ENCODE measurements around the gene GLB1L2.

Gene GLB1L2

DNA sequence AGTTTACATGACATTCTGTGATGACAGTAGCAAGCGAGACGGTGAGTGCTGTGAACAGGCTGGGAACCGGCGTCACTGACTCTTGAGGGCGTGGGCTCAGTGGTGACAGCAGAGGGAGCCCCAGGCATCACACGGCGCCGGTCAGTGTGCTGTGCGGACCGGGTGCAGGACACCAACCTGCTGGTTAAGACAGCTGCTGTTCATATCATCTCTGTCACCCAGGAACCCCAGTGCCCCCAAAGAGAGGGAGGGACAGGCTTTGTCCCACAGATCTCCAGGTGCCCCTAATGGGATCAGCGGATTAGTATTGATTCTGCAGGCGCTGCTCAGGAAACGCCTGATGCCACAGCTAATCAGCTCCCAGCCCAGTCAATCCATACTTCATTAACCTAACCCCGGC lies 61.9 kb downstream of the GLB1L2 start:
- FAIRE-seq, result no peak
- DNase-seq (ENCODE audit: insufficient read length, low spot score), result no peak
- TF ChIP-seq POU2F2 (IDR thresholded peaks at IDR 0.05; ENCODE audit: low read depth, low read length), result no peak
- TF ChIP-seq TAF1 (IDR thresholded peaks at IDR 0.05; ENCODE audit: low read depth, low read length), result no peak
- TF ChIP-seq POLR2A (IDR thresholded peaks at IDR 0.05; ENCODE audit: low read depth, low read length), result no peak
- TF ChIP-seq PAX5 (IDR thresholded peaks at IDR 0.05; ENCODE audit: insufficient read depth, low read length, severe bottlenecking), result no peak
- no peak for TF ChIP-seq SPI1 (IDR thresholded peaks at IDR 0.05; ENCODE audit: low read depth, low read length)
- TF ChIP-seq POLR2AphosphoS5 (IDR thresholded peaks at IDR 0.05; ENCODE audit: low read depth, low read length), result no peak

DNA sequence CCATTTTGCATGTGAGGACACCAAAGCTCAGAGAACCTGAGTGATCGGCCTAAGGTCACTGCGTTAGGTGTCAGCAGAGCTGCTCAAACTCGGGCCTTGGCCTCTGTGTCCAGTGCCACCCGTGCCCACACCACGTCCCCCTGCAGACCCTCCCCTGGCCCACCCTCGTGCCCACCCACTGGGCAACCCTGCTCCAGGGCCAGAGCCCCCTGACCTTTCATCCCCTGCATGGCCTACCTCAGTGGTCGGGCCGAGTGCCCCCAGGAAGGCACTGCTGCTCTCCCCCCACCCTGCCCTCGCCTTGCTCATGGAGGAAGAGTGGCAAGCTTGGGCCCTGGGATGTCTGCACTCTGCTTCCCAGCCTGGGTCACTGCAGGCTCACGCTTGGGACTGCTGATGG lies 62.5 kb downstream of the GLB1L2 start:
- FAIRE-seq, result no peak
- no peak for DNase-seq (ENCODE audit: insufficient read length, low spot score)
- TF ChIP-seq TAF1 (IDR thresholded peaks at IDR 0.05; ENCODE audit: low read depth, low read length), result no peak
- no peak for TF ChIP-seq POLR2A (IDR thresholded peaks at IDR 0.05; ENCODE audit: low read depth, low read length)
- no peak for TF ChIP-seq POU2F2 (IDR thresholded peaks at IDR 0.05; ENCODE audit: low read depth, low read length)
- no peak for TF ChIP-seq PAX5 (IDR thresholded peaks at IDR 0.05; ENCODE audit: insufficient read depth, low read length, severe bottlenecking)
- no peak for TF ChIP-seq SPI1 (IDR thresholded peaks at IDR 0.05; ENCODE audit: low read depth, low read length)
- no peak for TF ChIP-seq POLR2AphosphoS5 (IDR thresholded peaks at IDR 0.05; ENCODE audit: low read depth, low read length)

DNA sequence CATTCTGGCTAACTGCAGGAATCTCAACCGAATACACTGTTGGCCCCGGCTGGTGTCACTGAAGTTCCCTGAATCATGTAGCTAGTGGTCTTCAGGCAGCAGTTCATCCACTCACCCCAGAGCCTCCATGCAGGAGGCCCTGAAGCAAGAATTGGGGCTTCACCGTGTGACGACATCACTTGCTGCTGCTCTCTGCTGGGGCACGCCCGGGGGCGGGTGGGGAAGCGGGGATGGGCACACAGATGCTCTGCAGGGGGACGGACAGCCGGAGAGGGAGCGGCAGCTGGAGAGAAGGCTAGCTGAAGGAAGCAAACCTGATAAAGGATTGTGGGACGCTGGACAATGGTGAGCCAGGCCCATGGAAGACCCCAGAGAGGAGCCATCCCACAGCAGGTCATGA lies 63.2 kb downstream of the GLB1L2 start:
- TF ChIP-seq POLR2AphosphoS5 (IDR thresholded peaks at IDR 0.05; ENCODE audit: low read depth, low read length) (no peak), SPI1 (IDR thresholded peaks at IDR 0.05; ENCODE audit: low read depth, low read length) (no peak), PAX5 (IDR thresholded peaks at IDR 0.05; ENCODE audit: insufficient read depth, low read length, severe bottlenecking) (no peak), POLR2A (IDR thresholded peaks at IDR 0.05; ENCODE audit: low read depth, low read length) (no peak), POU2F2 (IDR thresholded peaks at IDR 0.05; ENCODE audit: low read depth, low read length) (no peak), TAF1 (IDR thresholded peaks at IDR 0.05; ENCODE audit: low read depth, low read length) (no peak)
- no peak for FAIRE-seq
- DNase-seq (ENCODE audit: insufficient read length, low spot score), result no peak

DNA sequence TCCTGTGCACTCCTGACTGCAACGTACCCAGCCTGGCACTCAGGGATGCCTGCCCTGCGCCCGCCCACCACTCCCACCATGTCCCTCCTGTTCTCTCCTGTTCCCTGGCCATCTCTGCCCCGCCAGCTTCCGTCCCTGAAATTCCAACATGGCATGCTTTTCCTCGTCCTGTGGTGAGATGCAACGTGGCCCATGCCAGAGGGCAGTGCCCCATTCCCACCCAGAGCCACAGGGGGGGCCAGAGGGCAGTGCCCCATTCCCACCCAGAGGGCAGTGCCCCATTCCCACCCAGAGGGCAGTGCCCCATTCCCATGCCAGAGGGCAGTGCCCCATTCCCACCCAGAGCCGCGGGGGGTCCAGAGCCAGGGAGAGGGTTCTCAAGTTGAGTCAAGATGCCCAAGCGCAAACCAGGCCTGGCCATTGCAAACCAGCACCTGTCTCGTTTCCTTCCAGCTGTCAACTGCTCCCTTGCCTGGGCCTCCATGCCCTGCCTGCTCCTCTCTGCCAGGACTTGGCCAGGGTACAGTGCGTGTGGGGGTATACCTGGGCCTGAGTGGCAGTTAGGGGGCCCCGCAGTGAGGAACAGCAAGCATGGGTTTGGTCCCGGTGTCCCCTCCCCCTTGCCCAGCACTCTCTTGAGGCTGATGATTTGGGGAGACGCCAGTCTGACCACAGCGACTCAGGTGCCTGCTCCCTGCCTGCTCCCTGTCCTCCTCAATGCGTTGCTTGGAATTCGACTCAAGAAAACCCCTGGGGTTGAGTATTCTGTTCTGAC lies 65.7 kb downstream of the GLB1L2 start:
- TF ChIP-seq POLR2AphosphoS5 (IDR thresholded peaks at IDR 0.05; ENCODE audit: low read depth, low read length), result no peak
- TF ChIP-seq SPI1 (IDR thresholded peaks at IDR 0.05; ENCODE audit: low read depth, low read length), result no peak
- no peak for TF ChIP-seq PAX5 (IDR thresholded peaks at IDR 0.05; ENCODE audit: insufficient read depth, low read length, severe bottlenecking)
- TF ChIP-seq TAF1 (IDR thresholded peaks at IDR 0.05; ENCODE audit: low read depth, low read length), result no peak
- no peak for TF ChIP-seq POU2F2 (IDR thresholded peaks at IDR 0.05; ENCODE audit: low read depth, low read length)
- TF ChIP-seq POLR2A (IDR thresholded peaks at IDR 0.05; ENCODE audit: low read depth, low read length), result no peak
- DNase-seq (ENCODE audit: insufficient read length, low spot score) (no peak), FAIRE-seq (no peak)

DNA sequence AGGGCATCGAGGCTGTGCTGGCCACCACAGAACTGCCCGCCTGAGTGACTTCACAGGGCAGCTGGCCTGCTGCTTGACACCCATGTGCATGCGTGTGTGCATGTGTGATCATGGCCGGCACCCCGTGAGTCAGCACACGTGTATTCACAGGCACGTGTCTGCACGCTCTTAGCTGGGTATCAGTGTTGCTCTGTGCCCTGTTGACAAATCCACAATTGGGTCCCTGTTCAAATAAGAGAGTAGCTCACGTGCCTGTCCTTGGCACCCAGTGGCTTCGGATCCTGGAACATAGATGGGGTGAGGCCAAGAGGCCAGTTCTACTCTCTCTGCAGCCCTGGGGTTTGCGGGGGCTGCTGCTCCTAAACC lies 66.3 kb downstream of the GLB1L2 start:
- TF ChIP-seq POLR2A (IDR thresholded peaks at IDR 0.05; ENCODE audit: low read depth, low read length) (no peak), POLR2AphosphoS5 (IDR thresholded peaks at IDR 0.05; ENCODE audit: low read depth, low read length) (no peak), POU2F2 (IDR thresholded peaks at IDR 0.05; ENCODE audit: low read depth, low read length) (no peak), SPI1 (IDR thresholded peaks at IDR 0.05; ENCODE audit: low read depth, low read length) (no peak), PAX5 (IDR thresholded peaks at IDR 0.05; ENCODE audit: insufficient read depth, low read length, severe bottlenecking) (no peak), TAF1 (IDR thresholded peaks at IDR 0.05; ENCODE audit: low read depth, low read length) (no peak)
- FAIRE-seq (no peak), DNase-seq (ENCODE audit: insufficient read length, low spot score) (no peak)

DNA sequence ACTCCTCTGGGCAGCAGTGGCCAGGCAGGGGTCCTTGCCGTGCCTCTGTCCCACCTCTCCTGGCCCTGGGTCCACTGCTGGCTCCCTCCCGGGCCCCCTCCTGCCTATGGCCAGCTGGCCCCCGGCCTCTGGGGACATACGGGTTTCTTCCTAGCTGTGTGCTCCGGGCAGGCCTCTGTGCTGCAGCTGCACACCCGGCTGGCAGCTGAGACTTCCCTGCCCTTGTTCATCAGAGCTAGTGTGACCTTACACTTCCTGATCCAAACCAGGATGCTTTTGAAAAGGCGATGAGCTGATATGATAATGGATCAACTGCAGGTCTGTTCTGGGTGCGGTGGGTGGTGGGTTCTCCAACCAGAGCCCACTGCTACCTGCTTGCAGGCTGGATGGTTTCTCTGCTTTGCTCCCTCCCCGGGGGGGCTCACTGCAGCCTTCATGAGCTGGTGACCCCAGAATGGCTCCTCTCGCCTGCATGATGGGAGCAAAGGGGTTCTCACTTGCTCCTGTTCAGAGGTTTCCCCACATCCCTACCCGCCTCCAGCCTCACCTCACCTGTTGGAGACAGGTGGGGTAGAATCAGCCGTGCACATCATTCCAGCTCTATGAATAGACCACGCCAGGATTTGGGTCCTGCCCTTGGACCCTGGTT lies 67.0 kb downstream of the GLB1L2 start:
- DNase-seq (ENCODE audit: insufficient read length, low spot score), result no peak
- no peak for TF ChIP-seq TAF1 (IDR thresholded peaks at IDR 0.05; ENCODE audit: low read depth, low read length)
- TF ChIP-seq SPI1 (IDR thresholded peaks at IDR 0.05; ENCODE audit: low read depth, low read length), result no peak
- TF ChIP-seq POLR2AphosphoS5 (IDR thresholded peaks at IDR 0.05; ENCODE audit: low read depth, low read length), result no peak
- TF ChIP-seq POLR2A (IDR thresholded peaks at IDR 0.05; ENCODE audit: low read depth, low read length), result no peak
- no peak for TF ChIP-seq POU2F2 (IDR thresholded peaks at IDR 0.05; ENCODE audit: low read depth, low read length)
- no peak for TF ChIP-seq PAX5 (IDR thresholded peaks at IDR 0.05; ENCODE audit: insufficient read depth, low read length, severe bottlenecking)
- FAIRE-seq, result no peak

DNA sequence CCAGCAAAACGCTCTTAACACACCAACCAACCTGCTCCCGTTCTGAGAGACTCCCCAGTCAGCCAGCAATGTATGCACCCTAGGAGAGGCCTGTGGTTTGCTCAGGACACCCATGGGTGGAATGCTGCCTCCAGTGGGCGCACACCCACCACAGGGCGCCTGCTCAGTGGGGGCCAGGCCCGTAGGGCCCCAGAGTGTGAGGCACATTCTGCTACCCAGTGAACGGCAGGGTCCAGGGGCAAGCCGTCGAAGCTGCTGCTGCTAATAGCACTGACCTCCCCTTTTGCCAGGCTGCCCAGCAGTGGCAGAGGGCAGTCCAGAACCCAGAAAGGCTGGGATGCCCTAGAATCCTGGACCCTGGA lies 67.5 kb downstream of the GLB1L2 start:
- no peak for TF ChIP-seq TAF1 (IDR thresholded peaks at IDR 0.05; ENCODE audit: low read depth, low read length)
- FAIRE-seq (no peak), DNase-seq (ENCODE audit: insufficient read length, low spot score) (no peak)

DNA sequence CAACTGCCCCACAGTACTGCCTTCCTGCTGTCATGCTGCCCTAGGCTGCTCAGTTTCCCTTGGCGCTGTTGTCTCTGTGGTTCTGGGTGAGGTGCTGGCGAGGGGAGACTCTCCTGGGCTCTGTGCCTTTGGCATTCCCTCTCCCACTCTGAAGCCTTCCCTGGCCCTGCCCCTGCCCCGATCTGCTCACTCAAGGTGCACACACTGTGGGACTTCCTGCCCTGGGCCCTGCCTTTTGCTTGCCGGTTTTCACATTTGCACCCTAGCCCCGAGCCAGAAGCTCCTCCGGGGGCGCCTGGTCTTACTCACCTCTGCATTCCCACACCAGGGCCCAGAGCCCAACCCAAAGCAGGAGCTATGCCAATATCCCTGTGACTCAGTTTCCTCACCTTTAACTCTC lies 68.2 kb downstream of the GLB1L2 start:
- no peak for DNase-seq (ENCODE audit: insufficient read length, low spot score)
- no peak for FAIRE-seq
- no peak for TF ChIP-seq TAF1 (IDR thresholded peaks at IDR 0.05; ENCODE audit: low read depth, low read length)
- TF ChIP-seq POU2F2 (IDR thresholded peaks at IDR 0.05; ENCODE audit: low read depth, low read length), result no peak
- TF ChIP-seq PAX5 (IDR thresholded peaks at IDR 0.05; ENCODE audit: insufficient read depth, low read length, severe bottlenecking), result no peak
- TF ChIP-seq POLR2AphosphoS5 (IDR thresholded peaks at IDR 0.05; ENCODE audit: low read depth, low read length), result no peak
- no peak for TF ChIP-seq POLR2A (IDR thresholded peaks at IDR 0.05; ENCODE audit: low read depth, low read length)
- TF ChIP-seq SPI1 (IDR thresholded peaks at IDR 0.05; ENCODE audit: low read depth, low read length), result no peak

DNA sequence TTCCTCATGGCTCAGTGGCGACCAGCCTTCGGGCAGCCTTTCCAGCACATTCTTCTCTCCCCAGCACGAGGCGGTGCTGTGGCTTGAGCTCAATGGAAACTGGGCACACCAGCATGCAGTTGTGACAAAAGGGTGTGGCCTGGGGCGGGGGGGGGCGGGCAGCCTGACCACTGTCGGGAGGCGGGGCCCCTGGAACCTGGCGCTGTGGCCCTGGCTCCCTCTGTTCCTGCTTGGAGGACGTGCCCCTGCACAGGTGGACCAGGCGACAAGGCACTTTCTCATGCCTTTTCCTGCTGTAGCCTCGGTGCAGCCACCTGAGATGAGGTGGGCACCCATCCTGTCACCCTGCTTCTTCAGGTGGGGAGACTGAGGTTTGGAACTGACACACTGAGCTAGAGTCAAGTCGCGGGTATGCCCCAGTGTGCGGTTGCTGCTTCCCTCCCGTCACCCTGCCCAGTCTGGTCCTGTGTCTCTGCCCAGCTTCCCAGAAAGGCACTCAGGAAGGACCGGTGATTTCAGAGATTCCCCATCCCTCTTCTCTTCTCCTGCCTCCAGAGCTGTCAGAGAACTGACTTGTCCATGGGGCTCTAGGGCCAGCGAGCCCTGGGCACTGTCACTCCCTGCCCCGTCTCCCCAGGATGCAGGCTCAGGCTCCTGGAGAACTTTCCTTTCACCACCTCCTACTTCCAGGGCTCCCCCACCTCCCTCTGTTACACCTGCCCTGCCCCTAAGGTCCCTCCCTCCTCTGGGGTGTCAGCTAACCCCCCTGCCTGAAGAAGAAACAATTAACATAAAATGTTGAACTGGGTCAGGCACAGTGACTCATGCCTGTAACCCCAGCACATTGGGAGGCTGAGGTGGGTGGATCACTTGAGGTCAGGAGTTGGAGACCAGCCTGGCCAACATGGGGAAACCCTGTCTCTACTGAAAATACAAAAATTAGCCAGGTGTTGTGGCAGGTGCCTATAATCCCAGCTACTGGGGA lies 70.3 kb downstream of the GLB1L2 start:
- DNase-seq (ENCODE audit: insufficient read length, low spot score) (no peak), FAIRE-seq (no peak)
- TF ChIP-seq POLR2AphosphoS5 (IDR thresholded peaks at IDR 0.05; ENCODE audit: low read depth, low read length), result no peak
- TF ChIP-seq PAX5 (IDR thresholded peaks at IDR 0.05; ENCODE audit: insufficient read depth, low read length, severe bottlenecking), result no peak
- TF ChIP-seq TAF1 (IDR thresholded peaks at IDR 0.05; ENCODE audit: low read depth, low read length), result no peak
- no peak for TF ChIP-seq POU2F2 (IDR thresholded peaks at IDR 0.05; ENCODE audit: low read depth, low read length)
- TF ChIP-seq POLR2A (IDR thresholded peaks at IDR 0.05; ENCODE audit: low read depth, low read length), result no peak
- no peak for TF ChIP-seq SPI1 (IDR thresholded peaks at IDR 0.05; ENCODE audit: low read depth, low read length)
